HG03354 (cell line): Measurements from ENCODE around the gene MBLAC1.
A peak's percentile ranks its signal among the peaks of the same experiment; 100 is the strongest.

Experiments
- ATAC-seq: cut with Tn5 transposase; IDR thresholded peaks from one replicate; pipeline ENCODE4 v1.9.1; 2021; ENCODE audit warnings: mild to moderate bottlenecking; ENCODE audit not compliant: unreplicated experiment, poor library complexity, severe bottlenecking

Gene MBLAC1

GRCh38 chr7:100126931-100127865, at the start of gene MBLAC1:
Gene MBLAC1, plus strand, starts transcription at chr7:100126967. Its CDS starts 429 bp downstream, at chr7:100127396.
- ATAC-seq: peak; percentile 74

GRCh38 chr7:100077205-100077604, 49.6 kb upstream of the MBLAC1 start:
- no peak for ATAC-seq

DNA sequence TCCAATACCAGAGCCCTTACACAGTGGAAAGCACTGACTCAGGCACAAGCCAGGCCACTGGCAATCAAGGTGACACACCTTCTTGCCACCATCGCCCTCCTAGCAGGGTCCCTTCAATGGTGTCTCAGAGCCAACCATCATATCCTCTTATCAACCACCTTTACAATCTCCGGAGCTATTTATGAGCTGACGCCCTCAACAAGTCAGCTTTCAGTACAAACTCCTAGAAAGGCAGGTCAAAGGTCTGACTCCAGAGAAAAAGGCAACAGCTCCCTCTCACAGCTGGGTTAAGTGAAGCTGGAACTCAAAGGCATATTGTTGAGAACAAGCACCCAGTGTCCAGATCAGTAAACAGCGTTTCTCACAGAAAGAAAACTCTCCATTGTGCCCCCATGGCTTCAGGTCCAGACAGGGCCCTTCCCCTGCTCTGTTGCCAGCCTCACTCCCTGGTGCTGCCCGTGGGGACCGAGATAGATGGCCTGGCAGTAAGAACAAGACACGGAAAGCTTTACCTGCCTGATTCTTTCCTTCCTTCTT, 47.7 kb upstream of the MBLAC1 start:
- no peak for ATAC-seq

DNA sequence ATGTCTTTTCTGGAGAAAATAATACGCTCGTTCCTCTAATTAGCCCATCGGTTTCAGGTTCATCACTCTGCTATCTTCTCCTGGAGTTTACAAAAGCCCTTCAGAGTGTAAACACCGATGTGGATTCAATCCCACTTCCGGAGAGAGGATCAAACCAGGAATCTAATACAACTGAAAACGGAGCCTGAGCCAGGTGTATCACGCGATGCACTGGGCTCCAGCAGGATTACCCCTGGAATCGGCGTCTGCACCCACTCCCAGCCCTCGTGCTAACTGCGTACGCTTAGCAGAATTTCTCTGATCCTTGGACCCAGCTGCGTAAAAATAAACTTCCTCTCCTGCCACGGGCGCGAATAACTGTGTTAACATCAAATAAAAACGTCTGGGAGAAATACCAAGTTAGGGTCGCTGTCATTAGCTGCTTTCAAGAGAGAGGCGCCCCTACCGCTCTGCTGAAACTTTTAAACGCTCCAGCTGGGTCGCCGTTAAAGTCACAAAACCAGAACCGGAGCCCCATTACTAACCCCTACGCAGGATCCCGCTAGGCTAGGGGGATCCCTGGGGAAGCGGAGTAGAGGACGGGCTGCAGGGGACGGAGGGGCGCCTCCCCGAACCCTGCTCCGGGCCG, 45.7 kb upstream of the MBLAC1 start:
- no peak for ATAC-seq

GRCh38 chr7:100081535-100082102, 45.1 kb upstream of the MBLAC1 start, which contains the start of gene ZNF3:
Gene ZNF3, minus strand, starts transcription at chr7:100081723. Its CDS starts 4,366 bp downstream, at chr7:100077357.
- ATAC-seq: peak; percentile 87

- no peak for ATAC-seq
Measured at GRCh38 chr7:100082978-100083377, 43.8 kb upstream of the MBLAC1 start.

DNA sequence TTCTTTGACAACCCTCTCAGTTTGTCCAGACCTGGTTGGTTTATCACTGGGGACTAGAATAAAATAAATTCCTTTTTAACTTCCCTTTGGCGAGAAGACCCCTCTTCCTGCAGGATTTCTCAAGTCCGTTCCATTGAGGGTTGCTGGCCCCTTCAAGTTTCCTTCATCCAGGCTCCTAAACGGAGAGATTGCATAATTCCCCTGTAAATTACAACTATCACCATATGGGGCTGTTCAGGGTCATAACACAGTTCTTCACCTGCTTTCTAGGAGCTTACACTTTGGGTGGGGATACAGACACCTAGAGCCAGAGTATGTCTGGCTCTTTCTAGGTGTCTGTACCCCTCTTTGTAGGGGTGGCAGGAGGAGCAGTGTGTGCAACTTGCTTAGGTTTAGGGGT, 41.3 kb upstream of the MBLAC1 start:
- ATAC-seq: no peak

- no peak for ATAC-seq
Measured at GRCh38 chr7:100087055-100087750, 39.6 kb upstream of the MBLAC1 start.

- ATAC-seq: no peak
Measured at GRCh38 chr7:100088095-100088620, 38.6 kb upstream of the MBLAC1 start.

DNA sequence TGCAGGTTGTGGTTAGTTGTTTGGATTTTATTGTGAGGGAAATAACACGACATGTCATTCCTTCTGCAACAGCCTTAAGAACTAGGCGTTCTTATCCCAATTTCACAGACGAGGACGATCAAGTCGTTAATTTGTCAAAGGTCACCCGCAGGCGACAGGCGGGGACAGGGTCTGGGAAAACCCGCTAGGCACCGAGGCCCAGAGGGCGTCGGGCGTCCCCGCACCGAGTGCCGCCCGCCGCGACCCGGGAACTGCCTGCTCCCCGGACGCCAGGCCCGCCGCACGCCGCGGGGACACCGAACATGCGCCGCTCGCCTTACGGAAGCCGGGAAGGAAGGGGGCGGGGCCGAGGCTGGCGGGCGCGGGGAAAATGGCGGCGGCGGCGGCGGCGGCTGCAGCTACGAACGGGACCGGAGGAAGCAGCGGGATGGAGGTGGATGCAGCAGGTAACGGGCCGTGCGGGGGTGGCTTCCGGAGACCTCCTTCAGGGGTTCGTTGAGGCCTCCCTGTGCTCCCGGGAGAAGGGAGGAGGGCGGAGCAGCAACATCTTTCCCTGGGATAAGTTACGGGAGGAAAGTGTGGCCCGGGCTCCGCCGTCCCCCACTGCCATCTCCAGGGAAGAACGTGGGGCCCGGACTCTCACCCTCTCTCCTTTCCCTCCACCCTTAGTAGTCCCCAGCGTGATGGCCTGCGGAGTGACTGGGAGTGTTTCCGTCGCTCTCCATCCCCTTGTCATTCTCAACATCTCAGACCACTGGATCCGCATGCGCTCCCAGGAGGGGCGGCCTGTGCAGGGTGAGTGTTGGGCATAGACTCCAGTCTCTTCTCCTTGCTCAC, 37.9 kb upstream of the MBLAC1 start, which contains the start of gene COPS6:
COPS6 (plus strand) TSS at position 349 of the 837 bp plus-strand sequence; CDS start at position 371, 22 bp downstream.
- peak; percentile 60 for ATAC-seq

- no peak for ATAC-seq
Measured at GRCh38 chr7:100089458-100090196, 37.1 kb upstream of the MBLAC1 start.

DNA sequence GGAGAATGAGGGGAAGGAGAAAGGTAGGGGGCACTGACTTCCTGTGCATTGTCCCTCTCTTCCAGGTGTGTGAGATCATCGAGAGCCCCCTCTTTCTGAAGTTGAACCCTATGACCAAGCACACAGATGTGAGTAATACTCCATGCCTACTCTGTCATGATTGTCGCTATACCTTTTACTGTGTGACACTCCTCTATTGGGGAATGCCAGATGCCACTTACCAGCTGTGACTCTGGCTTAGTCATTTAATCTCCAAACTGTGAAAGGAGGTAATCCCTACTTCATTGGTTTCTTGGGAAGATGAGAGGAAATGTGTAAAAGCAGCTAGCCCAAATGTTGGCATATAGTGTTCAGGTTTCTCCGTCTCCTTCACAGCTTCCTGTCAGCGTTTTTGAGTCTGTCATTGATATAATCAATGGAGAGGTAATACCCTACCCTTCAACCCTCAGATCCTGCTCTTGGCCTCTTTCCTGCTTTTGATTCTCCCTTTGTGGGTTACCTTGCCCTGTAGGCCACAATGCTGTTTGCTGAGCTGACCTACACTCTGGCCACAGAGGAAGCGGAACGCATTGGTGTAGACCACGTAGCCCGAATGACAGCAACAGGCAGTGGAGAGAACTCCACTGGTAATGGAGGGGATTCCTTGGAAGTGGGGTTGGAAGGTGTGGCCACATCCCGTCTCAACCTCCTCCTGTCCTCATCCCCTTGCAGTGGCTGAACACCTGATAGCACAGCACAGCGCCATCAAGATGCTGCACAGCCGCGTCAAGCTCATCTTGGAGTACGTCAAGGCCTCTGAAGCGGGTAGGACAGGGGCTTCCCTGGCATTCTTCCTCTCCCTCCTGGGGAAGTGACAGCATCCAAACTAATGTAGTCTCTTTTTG, 36.0 kb upstream of the MBLAC1 start:
- ATAC-seq: no peak

GRCh38 chr7:100091411-100092181, 35.2 kb upstream of the MBLAC1 start:
- no peak for ATAC-seq

DNA sequence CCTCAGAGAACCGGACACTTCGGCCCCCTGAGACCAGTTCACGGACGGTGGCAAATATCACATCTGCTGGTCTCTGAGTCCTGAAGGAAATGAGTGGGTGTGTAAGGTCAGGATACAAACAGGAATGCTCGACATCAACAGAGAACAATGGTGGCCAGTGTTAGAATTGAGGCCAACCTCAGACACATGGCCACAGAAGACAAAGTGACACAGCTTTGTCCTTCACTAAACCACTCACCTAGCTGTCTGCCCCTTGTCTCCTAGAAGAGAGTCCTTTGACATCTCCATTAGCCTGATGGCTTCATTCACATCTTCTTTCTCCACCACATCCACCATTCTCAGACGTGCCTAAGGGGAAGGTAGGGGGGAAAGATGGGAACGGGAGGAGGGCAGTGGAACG, 33.7 kb upstream of the MBLAC1 start:
- ATAC-seq: no peak

GRCh38 chr7:100093498-100093897, 33.3 kb upstream of the MBLAC1 start:
- ATAC-seq: no peak

GRCh38 chr7:100093925-100094486, 32.8 kb upstream of the MBLAC1 start:
- ATAC-seq: no peak
